Measurements from ENCODE around the gene AFAP1L1. TPM values are rescaled to one million over a fixed set of nuclear protein-coding genes. Genes with fewer than 3 reads are reported as not detected.

Gene AFAP1L1
- polyA plus RNA-seq, 2 of the 4 experiments (the other 2 are of a cell fraction) = 1.5 to 3.5 TPM

- no peak for DNase-seq (ENCODE audit: low read depth in 1 of 2, low spot score in 1 of 2)
- Histone ChIP-seq H3K4me3 (no peak overlapping the region), H3K27ac (no peak overlapping the region), H3K4me1 (no peaks in the 10 kb centered on the region), H3K9me3 (no peaks in the 10 kb centered on the region), H3K4me2 (no peak overlapping the region)
- 92% methylated on average over 5 of the region's 5 CpGs for WGBS (ENCODE audit: missing lambda C conversion rate)
- TF ChIP-seq PHF8 (IDR thresholded peaks at IDR 0.05; ENCODE audit: borderline replicate concordance, low read depth) (no peak), CBX8 (IDR thresholded peaks at IDR 0.05) (no peak), KDM5A (IDR thresholded peaks at IDR 0.05) (no peak), CTCF (IDR thresholded peaks at IDR 0.05) (no peak), FOSB (CRISPR knock-in tag; IDR thresholded peaks at IDR 0.05) (no peak), SREBF2 (IDR thresholded peaks at IDR 0.05) (no peak), CHD4 (IDR thresholded peaks at IDR 0.05; ENCODE audit: borderline replicate concordance) (no peak), CBX2 (IDR thresholded peaks at IDR 0.05; ENCODE audit: borderline replicate concordance, low read depth) (no peak), RFX5 (IDR thresholded peaks at IDR 0.05) (no peak), HOXB13 (CRISPR knock-in tag; IDR thresholded peaks at IDR 0.05; ENCODE audit: low read depth) (no peak), EP300 (IDR thresholded peaks at IDR 0.05) (no peak), MAFK (IDR thresholded peaks at IDR 0.05; ENCODE audit: partially characterized antibody) (no peak), REST (IDR thresholded peaks at IDR 0.05) (no peak), HOXB5 (CRISPR knock-in tag; IDR thresholded peaks at IDR 0.05) (no peak), POLR2A (IDR thresholded peaks at IDR 0.05; ENCODE audit: low read length) (no peak), ZC3H11A (IDR thresholded peaks at IDR 0.05) (no peak), TFCP2L1 (CRISPR knock-in tag; IDR thresholded peaks at IDR 0.05) (no peak), RNF2 (IDR thresholded peaks at IDR 0.05; ENCODE audit: borderline replicate concordance, low read depth) (no peak), ZSCAN20 (CRISPR knock-in tag; IDR thresholded peaks at IDR 0.05) (no peak), GATA3 (IDR thresholded peaks at IDR 0.05; ENCODE audit: borderline replicate concordance) (no peak)
- ChIA-PET POLR2A (no interaction called here), CTCF (no interaction called here)
- no peak for ATAC-seq
- no peak for FAIRE-seq
These were observed 11.3 kb downstream of the AFAP1L1 start for GRCh38 chr5:149282966-149283332.

- FAIRE-seq = no peak
- Histone ChIP-seq H3K27ac (no peak overlapping the region), H3K4me1 (no peaks in the 10 kb centered on the region), H3K4me3 (no peak overlapping the region), H3K4me2 (no peak overlapping the region), H3K9me3 (no peaks in the 10 kb centered on the region)
- 74% methylated on average over 11 of the region's 11 CpGs for WGBS (ENCODE audit: missing lambda C conversion rate)
- ChIA-PET CTCF (no interaction called here), POLR2A (no interaction called here)
- ATAC-seq = no peak
- DNase-seq (ENCODE audit: low read depth in 1 of 2, low spot score in 1 of 2) = no peak
- no peak for TF ChIP-seq EP300 (IDR thresholded peaks at IDR 0.05)
- TF ChIP-seq FOSB (CRISPR knock-in tag; IDR thresholded peaks at IDR 0.05) = no peak
- no peak for TF ChIP-seq TFCP2L1 (CRISPR knock-in tag; IDR thresholded peaks at IDR 0.05)
- no peak for TF ChIP-seq RARB (CRISPR knock-in tag; IDR thresholded peaks at IDR 0.05)
- no peak for TF ChIP-seq FOSL2 (IDR thresholded peaks at IDR 0.05)
- no peak for TF ChIP-seq FOSL2 (CRISPR knock-in tag; IDR thresholded peaks at IDR 0.05)
- no peak for TF ChIP-seq RFX5 (IDR thresholded peaks at IDR 0.05)
- no peak for TF ChIP-seq CHD2 (IDR thresholded peaks at IDR 0.05; ENCODE audit: low read length, partially characterized antibody)
- TF ChIP-seq MAX (IDR thresholded peaks at IDR 0.05) = no peak
- TF ChIP-seq RAD21 (conservative IDR thresholded peaks at IDR 0.05 in 1 of 2, IDR thresholded peaks at IDR 0.05 in 1 of 2) = no peak
- TF ChIP-seq ZSCAN20 (CRISPR knock-in tag; IDR thresholded peaks at IDR 0.05) = no peak
- TF ChIP-seq ZNF302 (CRISPR knock-in tag; IDR thresholded peaks at IDR 0.05) = no peak
- TF ChIP-seq SREBF2 (IDR thresholded peaks at IDR 0.05) = no peak
- no peak for TF ChIP-seq KDM5A (IDR thresholded peaks at IDR 0.05)
- TF ChIP-seq PBX3 (IDR thresholded peaks at IDR 0.05) = no peak
- no peak for TF ChIP-seq HES2 (IDR thresholded peaks at IDR 0.05)
- no peak for TF ChIP-seq ATOH8 (CRISPR knock-in tag; IDR thresholded peaks at IDR 0.05; ENCODE audit: low read depth)
These were observed 12.2 kb downstream of the AFAP1L1 start for GRCh38 chr5:149283626-149284480.
